ENCODE data around the gene SLIT3.

The SLIT3 gene

DNA sequence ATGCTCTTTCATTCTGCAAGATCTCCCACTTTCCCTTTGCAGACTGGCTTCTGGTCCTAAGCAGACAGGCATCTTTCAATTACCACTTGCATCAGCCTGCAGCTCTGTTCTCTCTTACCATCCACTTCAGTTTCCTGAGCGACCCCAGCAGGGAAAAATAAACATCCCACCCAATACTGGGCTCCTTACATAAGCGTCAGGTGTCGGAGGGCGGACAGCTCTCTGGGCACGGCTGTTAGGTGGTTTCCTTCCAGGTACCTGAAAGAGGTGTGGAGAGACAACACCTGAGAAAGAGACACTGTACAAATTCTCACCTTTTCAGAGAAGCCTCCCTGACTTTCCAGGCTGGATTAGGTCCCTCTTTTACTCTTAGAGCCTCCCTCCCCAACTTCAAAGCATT is 576.7 kb downstream of the SLIT3 start:
- no peak overlapping the region for H3K9ac ChIP-seq
- H2AFZ ChIP-seq, result no peak overlapping the region
- TF ChIP-seq, protein P1, sequence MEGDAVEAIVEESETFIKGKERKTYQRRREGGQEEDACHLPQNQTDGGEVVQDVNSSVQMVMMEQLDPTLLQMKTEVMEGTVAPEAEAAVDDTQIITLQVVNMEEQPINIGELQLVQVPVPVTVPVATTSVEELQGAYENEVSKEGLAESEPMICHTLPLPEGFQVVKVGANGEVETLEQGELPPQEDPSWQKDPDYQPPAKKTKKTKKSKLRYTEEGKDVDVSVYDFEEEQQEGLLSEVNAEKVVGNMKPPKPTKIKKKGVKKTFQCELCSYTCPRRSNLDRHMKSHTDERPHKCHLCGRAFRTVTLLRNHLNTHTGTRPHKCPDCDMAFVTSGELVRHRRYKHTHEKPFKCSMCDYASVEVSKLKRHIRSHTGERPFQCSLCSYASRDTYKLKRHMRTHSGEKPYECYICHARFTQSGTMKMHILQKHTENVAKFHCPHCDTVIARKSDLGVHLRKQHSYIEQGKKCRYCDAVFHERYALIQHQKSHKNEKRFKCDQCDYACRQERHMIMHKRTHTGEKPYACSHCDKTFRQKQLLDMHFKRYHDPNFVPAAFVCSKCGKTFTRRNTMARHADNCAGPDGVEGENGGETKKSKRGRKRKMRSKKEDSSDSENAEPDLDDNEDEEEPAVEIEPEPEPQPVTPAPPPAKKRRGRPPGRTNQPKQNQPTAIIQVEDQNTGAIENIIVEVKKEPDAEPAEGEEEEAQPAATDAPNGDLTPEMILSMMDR (IDR thresholded peaks at IDR 0.05), result no peak
- no peaks in the 10 kb centered on the region for H3K79me2 ChIP-seq
- H3K9me3 ChIP-seq (ENCODE audit: control insufficient read depth, low read length), result no peaks in the 10 kb centered on the region
- no peaks in the 10 kb centered on the region for H3K4me1 ChIP-seq
- H3K36me3 ChIP-seq (ENCODE audit: control insufficient read depth, insufficient read depth, low read length), result no peaks in the 10 kb centered on the region
- H3K27ac ChIP-seq, result no peak overlapping the region
- no peak overlapping the region for H3K4me2 ChIP-seq (ENCODE audit: low read length)
- H3K27me3 ChIP-seq (ENCODE audit: control insufficient read depth, insufficient read depth, low read length), result no peaks in the 10 kb centered on the region
- no peak overlapping the region for H3K4me3 ChIP-seq (ENCODE audit: low read depth, low read length)

DNA sequence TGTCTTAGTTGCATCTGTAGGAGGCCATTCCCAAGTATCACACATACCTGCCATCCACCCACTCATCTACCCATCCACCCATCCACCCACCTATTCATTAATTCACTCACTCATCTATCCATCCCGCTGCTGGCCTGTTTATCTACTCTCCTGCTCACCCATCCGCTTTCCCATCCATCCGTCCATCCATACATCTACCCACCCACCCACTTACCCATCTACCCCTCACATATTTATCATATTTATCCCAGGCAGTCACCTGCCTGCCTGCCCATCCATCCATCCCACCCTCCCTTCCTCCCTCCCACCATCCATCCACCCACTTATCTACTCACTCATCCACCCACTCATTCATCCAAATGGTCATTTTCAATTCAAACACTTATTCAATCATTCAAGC is 577.9 kb downstream of the SLIT3 start:
- no peaks in the 10 kb centered on the region for H3K27me3 ChIP-seq (ENCODE audit: control insufficient read depth, insufficient read depth, low read length)
- no peak overlapping the region for H3K27ac ChIP-seq
- no peak overlapping the region for H2AFZ ChIP-seq
- H3K4me3 ChIP-seq (ENCODE audit: low read depth, low read length), result no peak overlapping the region
- no peaks in the 10 kb centered on the region for H3K9me3 ChIP-seq (ENCODE audit: control insufficient read depth, low read length)
- H3K4me1 ChIP-seq, result no peaks in the 10 kb centered on the region
- no peaks in the 10 kb centered on the region for H3K36me3 ChIP-seq (ENCODE audit: control insufficient read depth, insufficient read depth, low read length)
- TF ChIP-seq, protein P1 (IDR thresholded peaks at IDR 0.05), result no peak
- no peak overlapping the region for H3K9ac ChIP-seq
- H3K4me2 ChIP-seq (ENCODE audit: low read length), result no peak overlapping the region
- H3K79me2 ChIP-seq, result no peaks in the 10 kb centered on the region

DNA sequence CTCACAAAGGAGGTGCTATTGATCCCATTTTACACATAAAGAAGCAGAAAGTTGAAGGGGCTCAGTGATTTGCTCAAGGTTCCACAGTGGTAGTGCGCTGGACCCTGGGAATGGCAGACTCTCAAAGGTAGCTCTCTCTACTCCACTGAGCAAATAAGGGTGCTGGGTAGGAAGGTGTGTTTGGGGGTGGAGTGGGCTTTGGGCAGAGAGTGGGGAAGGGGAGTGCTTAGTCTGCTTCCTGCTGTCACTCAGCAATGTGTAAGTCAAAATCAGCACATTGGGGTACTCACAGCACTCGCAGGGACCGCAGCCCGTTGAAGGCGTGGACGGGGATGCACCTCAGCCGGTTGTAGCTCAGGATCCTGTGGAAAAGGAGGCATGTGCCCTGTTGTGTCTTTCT is 579.0 kb downstream of the SLIT3 start:
- TF ChIP-seq, protein P1 (IDR thresholded peaks at IDR 0.05), result no peak
- no peaks in the 10 kb centered on the region for H3K27me3 ChIP-seq (ENCODE audit: control insufficient read depth, insufficient read depth, low read length)
- H3K79me2 ChIP-seq, result no peaks in the 10 kb centered on the region
- no peak overlapping the region for H3K4me2 ChIP-seq (ENCODE audit: low read length)
- H3K9ac ChIP-seq, result no peak overlapping the region
- H3K9me3 ChIP-seq (ENCODE audit: control insufficient read depth, low read length), result no peaks in the 10 kb centered on the region
- no peaks in the 10 kb centered on the region for H3K36me3 ChIP-seq (ENCODE audit: control insufficient read depth, insufficient read depth, low read length)
- H3K4me1 ChIP-seq, result no peaks in the 10 kb centered on the region
- H3K4me3 ChIP-seq (ENCODE audit: low read depth, low read length), result no peak overlapping the region
- H2AFZ ChIP-seq, result no peak overlapping the region
- H3K27ac ChIP-seq, result no peak overlapping the region

DNA sequence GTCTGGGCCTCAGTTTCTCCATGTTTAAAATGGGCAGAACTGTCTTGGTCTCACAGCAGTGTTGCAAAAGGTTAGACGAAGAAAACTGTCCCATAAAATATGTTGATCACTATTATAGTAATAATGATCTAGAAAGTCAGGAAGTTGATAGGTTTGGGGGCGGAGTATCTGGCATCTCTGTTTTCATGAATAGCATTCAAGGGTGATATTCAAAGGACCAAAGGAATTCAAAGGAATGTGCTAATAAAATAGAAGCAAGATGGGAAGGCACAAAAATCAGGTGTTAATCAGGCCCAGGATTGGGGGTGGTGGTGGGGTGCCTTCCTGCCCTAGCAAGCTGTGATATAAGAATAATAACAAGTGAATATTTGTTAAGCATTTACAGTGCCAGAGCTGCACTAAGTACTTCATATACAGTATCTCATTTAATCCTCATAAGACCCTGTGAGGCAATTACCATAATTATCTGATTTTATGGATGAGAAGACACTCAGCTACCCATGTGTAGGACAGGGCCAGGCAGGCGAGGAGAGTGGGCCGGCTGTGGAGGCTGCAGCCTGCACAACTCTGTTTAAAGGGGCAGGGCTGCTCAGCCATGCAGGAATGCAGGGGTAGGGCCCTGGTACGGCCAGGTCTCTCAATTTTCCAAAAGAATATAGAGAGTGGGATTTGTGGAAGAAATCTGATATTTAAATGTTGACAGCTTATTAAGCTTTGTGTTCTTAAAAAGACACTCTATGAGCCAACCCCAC is 579.8 kb downstream of the SLIT3 start:
- Histone ChIP-seq H3K36me3 (ENCODE audit: control insufficient read depth, insufficient read depth, low read length) (no peaks in the 10 kb centered on the region), H3K4me3 (ENCODE audit: low read depth, low read length) (no peak overlapping the region), H3K4me1 (no peaks in the 10 kb centered on the region), H3K9ac (no peak overlapping the region), H3K9me3 (ENCODE audit: control insufficient read depth, low read length) (no peaks in the 10 kb centered on the region), H3K27me3 (ENCODE audit: control insufficient read depth, insufficient read depth, low read length) (no peaks in the 10 kb centered on the region), H2AFZ (no peak overlapping the region), H3K79me2 (no peaks in the 10 kb centered on the region), H3K4me2 (ENCODE audit: low read length) (no peak overlapping the region), H3K27ac (no peak overlapping the region)
- TF ChIP-seq, protein P1 (IDR thresholded peaks at IDR 0.05), result no peak

DNA sequence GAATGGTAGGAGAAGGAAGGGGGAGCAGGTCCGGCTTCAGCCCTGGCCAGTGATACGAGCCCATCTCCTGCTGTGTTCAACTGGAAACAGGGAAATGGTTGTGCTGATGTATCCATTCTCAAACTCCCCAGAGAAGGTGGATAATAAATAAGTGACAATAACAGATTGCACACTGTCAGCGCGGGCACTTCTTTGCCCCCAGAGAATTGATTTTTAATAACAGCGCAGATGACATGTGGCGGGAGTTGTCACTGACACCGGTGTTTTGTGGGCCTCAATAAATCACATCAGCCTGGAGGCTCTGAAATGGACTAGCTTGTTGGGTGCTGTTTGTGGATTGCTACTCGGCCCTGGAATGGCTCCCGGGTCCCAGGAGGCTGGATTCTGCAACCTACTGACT is 580.4 kb downstream of the SLIT3 start:
- no peak overlapping the region for H3K9ac ChIP-seq
- no peaks in the 10 kb centered on the region for H3K9me3 ChIP-seq (ENCODE audit: control insufficient read depth, low read length)
- H3K27ac ChIP-seq, result no peak overlapping the region
- no peaks in the 10 kb centered on the region for H3K36me3 ChIP-seq (ENCODE audit: control insufficient read depth, insufficient read depth, low read length)
- no peaks in the 10 kb centered on the region for H3K4me1 ChIP-seq
- H3K79me2 ChIP-seq, result no peaks in the 10 kb centered on the region
- H3K4me3 ChIP-seq (ENCODE audit: low read depth, low read length), result no peak overlapping the region
- no peak overlapping the region for H3K4me2 ChIP-seq (ENCODE audit: low read length)
- no peak overlapping the region for H2AFZ ChIP-seq
- no peaks in the 10 kb centered on the region for H3K27me3 ChIP-seq (ENCODE audit: control insufficient read depth, insufficient read depth, low read length)
- TF ChIP-seq, protein P1 (IDR thresholded peaks at IDR 0.05), result no peak
